CD4-positive, CD25-positive, alpha-beta regulatory T cell (primary cell): Measurements from ENCODE around the gene HINT1. TPM values are rescaled to one million over a fixed set of nuclear protein-coding genes. Genes with fewer than 3 reads are reported as not detected.
"Not testable (repeated sequence)": the region's sequence is repeated elsewhere in the genome, so short reads cannot be mapped to it uniquely, and the experiment has no call there.

Source experiments
- ATAC-seq, 2 donors: fragments of 150-1000 bp; cut with Tn5 transposase; one replicate each; pipeline ENCODE4 v1.10.0; 2021; ENCODE audit warnings: low read depth in 2 of 2, moderate number of reproducible peaks in 2 of 2, moderate library complexity in 1 of 2
- DNase-seq, 3 donors: peaks; one replicate each; pipeline versions ENCODE4 v3.0.0 to v3.0.0-alpha.2; 2012 to 2022; ENCODE audit warnings: mixed read lengths in 1 of 3
- H3K27ac ChIP-seq: one replicate; pipeline ENCODE4 v1.7.0; 2013; ENCODE audit warnings: mild to moderate bottlenecking, low read length; ENCODE audit not compliant: insufficient read depth, poor library complexity, severe bottlenecking
- H3K27me3 ChIP-seq: one replicate; pipeline ENCODE4 v1.7.0; 2013; ENCODE audit warnings: low read length; ENCODE audit not compliant: control insufficient read depth, insufficient read depth
- H3K36me3 ChIP-seq: one replicate; pipeline ENCODE4 v1.7.0; 2013; ENCODE audit warnings: mild to moderate bottlenecking, low read length, moderate library complexity; ENCODE audit not compliant: control insufficient read depth, insufficient read depth
- H3K4me1 ChIP-seq: 2 replicates; pipeline ENCODE4 v1.7.0; 2013; ENCODE audit warnings: mild to moderate bottlenecking, low read length; ENCODE audit not compliant: insufficient read depth, control insufficient read depth, poor library complexity, severe bottlenecking
- H3K4me3 ChIP-seq: one replicate; pipeline ENCODE4 v1.7.0; 2013; ENCODE audit warnings: low read depth, mild to moderate bottlenecking, low read length, moderate library complexity
- H3K9me3 ChIP-seq, 2 experiments: 1 replicate in 1 of 2; 2 replicates in 1 of 2; pipeline ENCODE4 v1.7.0; 2013; ENCODE audit warnings: low read length in 2 of 2, mild to moderate bottlenecking in 1 of 2, moderate library complexity in 1 of 2; ENCODE audit not compliant: control insufficient read depth in 2 of 2
- H3K27ac Mint-ChIP-seq, 3 donors: one replicate each; pipeline ENCODE4 v1.8.0; 2020 to 2022; ENCODE audit warnings: mild to moderate bottlenecking in 3 of 3, mixed read lengths in 3 of 3, moderate library complexity in 2 of 3
- H3K27me3 Mint-ChIP-seq: one replicate; pipeline ENCODE4 v1.8.0; 2022; ENCODE audit warnings: mild to moderate bottlenecking, mixed read lengths
- H3K36me3 Mint-ChIP-seq: one replicate; pipeline ENCODE4 v1.8.0; 2020; ENCODE audit warnings: mixed read lengths
- H3K4me1 Mint-ChIP-seq, 4 donors: one replicate each; pipeline ENCODE4 v1.8.0; 2020 to 2022; ENCODE audit warnings: mixed read lengths in 4 of 4, mild to moderate bottlenecking in 1 of 4
- H3K4me3 Mint-ChIP-seq, 4 donors: one replicate each; pipeline ENCODE4 v1.8.0; 2020 to 2022; ENCODE audit warnings: mild to moderate bottlenecking in 4 of 4, mixed read lengths in 4 of 4, moderate library complexity in 3 of 4
- H3K9me3 Mint-ChIP-seq, 7 donors: one replicate each; pipeline ENCODE4 v1.8.0; 2020 to 2022; ENCODE audit warnings: mixed read lengths in 7 of 7, mild to moderate bottlenecking in 3 of 7, moderate library complexity in 2 of 7
- polyA plus RNA-seq, 4 donors: library from polyadenylated mRNA; unstranded; fragments of 300-500 nt; fragmentation: Illumina TruSeq; gene quantifications; one replicate each; pipeline ENCODE4 v1.2.3, GENCODE V29; 2021
- total RNA-seq: library from RNA; stranded (reverse); gene quantifications from one replicate; pipeline ENCODE4 v1.2.3, GENCODE V29; 2022

HINT1 gene
- total and polyA plus RNA-seq, 5 donors from 2014 or later = 222 to 440 (median 392) TPM

DNA sequence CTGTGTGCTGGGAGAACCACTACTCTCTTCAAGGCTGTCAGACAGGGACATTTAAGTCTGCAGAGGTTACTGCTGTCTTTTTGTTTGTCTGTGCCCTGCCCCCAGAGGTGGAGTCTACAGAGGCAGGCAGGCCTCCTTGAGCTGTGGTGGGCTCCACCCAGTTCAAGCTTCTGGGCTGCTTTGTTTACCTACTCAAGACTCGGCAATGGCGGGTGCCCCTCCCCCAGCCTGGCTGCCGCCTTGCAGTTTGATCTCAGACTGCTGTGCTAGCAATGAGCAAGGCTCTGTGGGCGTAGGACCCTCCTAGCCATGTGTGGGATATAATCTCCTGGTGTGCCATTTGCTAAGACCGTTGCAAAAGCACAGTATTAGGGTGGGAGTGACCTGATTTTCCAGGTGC lies 26.6 kb downstream of the HINT1 start:
- H3K4me1 Mint-ChIP-seq = peaks cover 5 to 23% (median 12%) of the 10 kb centered on the region in 4 donors
- DNase-seq = peak in 2 of 3 donors; percentile 24 to 39
- H3K4me1 ChIP-seq, H3K27ac ChIP-seq, H3K36me3 Mint-ChIP-seq, H3K27me3 ChIP-seq, H3K4me3 ChIP-seq, H3K36me3 ChIP-seq, H3K9me3 ChIP-seq, ATAC-seq: not testable (repeated sequence)
- peak overlapping the region in 1 of 4 donors; percentile 51 for H3K4me3 Mint-ChIP-seq
- H3K27ac Mint-ChIP-seq = peak overlapping the region in 2 of 3 donors; percentile 20 to 64
- peaks cover 0 to 15% (median 4%) of the 10 kb centered on the region in 7 donors for H3K9me3 Mint-ChIP-seq
- peaks cover 21% of the 10 kb centered on the region for H3K27me3 Mint-ChIP-seq

DNA sequence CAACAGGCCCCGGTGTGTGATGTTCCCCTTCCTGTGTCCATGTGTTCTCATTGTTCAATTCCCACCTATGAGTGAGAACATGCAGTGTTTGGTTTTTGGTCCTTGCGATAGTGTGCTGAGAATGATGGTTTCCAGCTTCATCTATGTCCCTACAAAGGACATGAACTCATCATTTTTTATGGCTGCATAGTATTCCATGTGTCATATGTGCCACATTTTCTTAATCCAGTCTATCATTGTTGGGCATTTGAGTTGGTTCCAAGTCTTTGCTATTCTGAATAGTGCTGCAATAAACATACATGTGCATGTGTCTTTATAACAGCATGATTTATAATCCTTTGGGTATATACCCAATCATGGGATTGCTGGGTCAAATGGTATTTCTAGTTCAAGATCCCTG lies 32.0 kb downstream of the HINT1 start:
- H3K4me1 ChIP-seq, H3K9me3 ChIP-seq, H3K4me3 Mint-ChIP-seq, H3K36me3 Mint-ChIP-seq, H3K27ac ChIP-seq, H3K4me3 ChIP-seq, H3K27me3 ChIP-seq, DNase-seq, ATAC-seq, H3K36me3 ChIP-seq, H3K27ac Mint-ChIP-seq: not testable (repeated sequence)
- Mint-ChIP-seq H3K9me3 (peaks cover 0 to 18% (median 4%) of the 10 kb centered on the region in 7 donors), H3K4me1 (peaks cover 0 to 13% (median 5%) of the 10 kb centered on the region in 4 donors), H3K27me3 (peaks cover 18% of the 10 kb centered on the region)

DNA sequence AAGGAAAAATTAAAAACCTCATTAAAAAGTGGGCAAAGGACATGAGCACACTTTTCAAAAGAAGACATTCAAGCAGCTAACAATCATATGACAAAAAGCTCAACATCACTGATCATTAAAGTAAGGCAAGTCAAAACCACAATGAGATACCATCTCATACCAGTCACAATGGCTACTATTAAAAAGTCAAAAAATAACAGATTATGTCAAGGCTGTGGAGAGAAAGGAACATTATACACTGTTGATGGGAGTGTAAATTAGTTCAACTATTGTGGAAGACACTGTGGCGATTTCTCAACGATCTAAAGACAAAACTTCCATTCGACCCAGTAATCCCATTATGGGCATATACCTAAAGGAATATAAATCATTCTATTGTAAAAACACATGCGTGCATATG lies 35.8 kb downstream of the HINT1 start:
- no peak overlapping the region for H3K4me3 Mint-ChIP-seq

DNA sequence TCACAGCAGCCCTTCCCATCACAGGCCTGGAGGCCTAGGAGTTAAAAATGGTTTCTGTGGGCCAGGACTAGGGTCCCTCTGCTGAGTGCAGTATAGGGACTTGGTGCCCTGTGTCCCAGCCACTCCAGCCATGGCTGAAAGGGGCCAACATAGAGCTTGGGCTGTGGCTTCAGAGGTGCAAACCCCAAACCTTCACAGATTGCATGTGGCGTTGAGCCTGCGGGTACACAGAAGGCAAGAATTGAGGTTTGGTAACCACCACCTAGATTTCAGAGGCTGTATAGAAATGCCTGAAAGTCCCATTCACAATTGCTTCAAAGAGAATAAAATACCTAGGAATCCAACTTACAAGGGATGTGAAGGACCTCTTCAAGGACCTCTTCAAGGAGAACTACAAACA lies 37.8 kb downstream of the HINT1 start:
- not testable (repeated sequence) for H3K27me3 ChIP-seq, H3K4me1 Mint-ChIP-seq, DNase-seq, ATAC-seq, H3K27ac ChIP-seq, H3K36me3 Mint-ChIP-seq, H3K9me3 ChIP-seq, H3K27ac Mint-ChIP-seq, H3K36me3 ChIP-seq, H3K4me3 Mint-ChIP-seq, H3K4me3 ChIP-seq, H3K4me1 ChIP-seq
- peaks cover 0 to 15% (median 10%) of the 10 kb centered on the region in 7 donors for H3K9me3 Mint-ChIP-seq
- peaks cover 16% of the 10 kb centered on the region for H3K27me3 Mint-ChIP-seq

More for the DNA sequence above, 35.8 kb downstream of the HINT1 start:
- H3K27ac ChIP-seq = no peak overlapping the region
- no peak overlapping the region for H3K27ac Mint-ChIP-seq
- no peak for ATAC-seq
- H3K9me3 ChIP-seq = peaks cover 0 to 2% of the 10 kb centered on the region in 2 experiments
- DNase-seq = no peak
- no peaks in the 10 kb centered on the region for H3K27me3 ChIP-seq
- peaks cover 0 to 16% (median 8%) of the 10 kb centered on the region in 7 donors for H3K9me3 Mint-ChIP-seq
- no peaks in the 10 kb centered on the region for H3K36me3 Mint-ChIP-seq
- peaks cover 10% of the 10 kb centered on the region for H3K27me3 Mint-ChIP-seq
- no peaks in the 10 kb centered on the region for H3K4me1 Mint-ChIP-seq
- no peaks in the 10 kb centered on the region for H3K4me1 ChIP-seq
- no peaks in the 10 kb centered on the region for H3K36me3 ChIP-seq
- no peak overlapping the region for H3K4me3 ChIP-seq

DNA sequence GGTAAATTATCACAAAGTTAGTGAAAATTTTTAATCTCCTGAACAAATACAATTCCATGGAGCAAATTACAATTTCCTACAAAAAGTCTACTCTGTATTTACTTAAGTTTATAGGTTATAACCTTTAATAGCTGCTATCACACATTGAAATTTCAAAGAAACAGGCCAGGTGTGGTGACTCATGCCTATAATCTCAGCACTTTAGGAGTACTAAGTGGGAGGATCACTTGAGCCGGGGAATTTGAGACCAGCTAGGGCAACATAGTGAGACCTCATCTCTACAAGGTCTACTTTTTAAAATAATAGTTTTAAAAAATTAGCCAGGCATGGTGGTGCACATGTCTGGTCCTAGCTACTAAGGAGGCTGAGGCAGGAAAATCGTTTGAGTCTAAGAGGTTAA lies 50.3 kb downstream of the HINT1 start:
- Mint-ChIP-seq H3K4me1 (peaks cover 1 to 4% (median 2%) of the 10 kb centered on the region in 4 donors), H3K27me3 (peaks cover 16% of the 10 kb centered on the region), H3K4me3 (no peak overlapping the region), H3K27ac (no peak overlapping the region), H3K9me3 (peaks cover 0 to 5% (median 0%) of the 10 kb centered on the region in 7 donors), H3K36me3 (no peaks in the 10 kb centered on the region)
- H3K27me3 ChIP-seq = no peaks in the 10 kb centered on the region
- H3K4me3 ChIP-seq = no peak overlapping the region
- H3K27ac ChIP-seq = no peak overlapping the region
- no peak for DNase-seq
- no peaks in the 10 kb centered on the region for H3K4me1 ChIP-seq
- H3K36me3 ChIP-seq = no peaks in the 10 kb centered on the region
- ATAC-seq = no peak
- no peaks in the 10 kb centered on the region for H3K9me3 ChIP-seq

DNA sequence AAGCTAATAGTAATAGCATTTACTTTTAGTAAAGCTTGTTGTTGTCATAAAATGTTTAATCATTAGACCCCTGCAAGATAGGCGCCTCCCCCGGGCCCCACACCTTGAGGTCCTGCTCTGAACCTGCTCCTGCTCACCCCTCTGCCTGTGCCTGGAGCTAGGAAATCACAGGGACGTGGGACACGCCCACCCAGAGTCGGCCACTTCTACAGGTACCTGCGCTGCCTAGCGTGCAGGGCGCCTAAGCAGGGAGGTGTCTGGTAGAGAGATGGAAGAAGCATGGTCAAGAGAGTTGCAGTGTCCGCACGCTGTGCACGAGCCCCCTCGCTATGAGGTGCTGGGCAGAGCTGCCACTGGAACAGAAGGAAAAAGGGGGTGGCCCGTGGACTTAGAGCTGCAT lies 52.6 kb downstream of the HINT1 start:
- Mint-ChIP-seq H3K4me3 (no peak overlapping the region), H3K9me3 (no peaks in the 10 kb centered on the region), H3K36me3 (no peaks in the 10 kb centered on the region), H3K27ac (no peak overlapping the region), H3K27me3 (peaks cover 17% of the 10 kb centered on the region), H3K4me1 (peaks cover 3 to 5% (median 4%) of the 10 kb centered on the region in 4 donors)
- H3K9me3 ChIP-seq = no peaks in the 10 kb centered on the region
- H3K27me3 ChIP-seq = no peaks in the 10 kb centered on the region
- H3K36me3 ChIP-seq = no peaks in the 10 kb centered on the region
- ATAC-seq (no peak), DNase-seq (no peak)
- no peak overlapping the region for H3K4me3 ChIP-seq
- no peak overlapping the region for H3K27ac ChIP-seq
- H3K4me1 ChIP-seq = no peaks in the 10 kb centered on the region

DNA sequence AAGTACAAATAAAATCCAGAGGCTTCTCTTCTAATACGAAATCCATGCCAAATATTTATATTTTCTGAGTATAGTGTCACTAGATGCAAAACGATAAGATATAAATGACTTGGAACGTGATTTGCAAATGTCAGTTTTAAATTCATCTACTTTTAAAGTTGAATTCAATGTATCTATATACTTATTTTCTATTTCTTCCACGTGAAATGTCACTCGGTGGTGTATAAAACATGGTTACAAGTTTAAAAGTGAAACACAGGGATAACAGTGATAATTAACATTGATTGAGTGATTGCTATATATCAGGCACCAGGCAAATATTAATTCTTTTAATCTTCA lies 54.8 kb downstream of the HINT1 start:
- Histone ChIP-seq H3K4me1 (no peaks in the 10 kb centered on the region), H3K9me3 (no peaks in the 10 kb centered on the region), H3K4me3 (no peak overlapping the region), H3K27ac (no peak overlapping the region), H3K36me3 (no peaks in the 10 kb centered on the region), H3K27me3 (no peaks in the 10 kb centered on the region)
- H3K27ac Mint-ChIP-seq = no peak overlapping the region
- ATAC-seq = no peak
- no peaks in the 10 kb centered on the region for H3K36me3 Mint-ChIP-seq
- H3K4me1 Mint-ChIP-seq = peaks cover 3 to 9% (median 4%) of the 10 kb centered on the region in 4 donors
- no peaks in the 10 kb centered on the region for H3K9me3 Mint-ChIP-seq
- peaks cover 13% of the 10 kb centered on the region for H3K27me3 Mint-ChIP-seq
- DNase-seq = no peak
- H3K4me3 Mint-ChIP-seq = no peak overlapping the region

DNA sequence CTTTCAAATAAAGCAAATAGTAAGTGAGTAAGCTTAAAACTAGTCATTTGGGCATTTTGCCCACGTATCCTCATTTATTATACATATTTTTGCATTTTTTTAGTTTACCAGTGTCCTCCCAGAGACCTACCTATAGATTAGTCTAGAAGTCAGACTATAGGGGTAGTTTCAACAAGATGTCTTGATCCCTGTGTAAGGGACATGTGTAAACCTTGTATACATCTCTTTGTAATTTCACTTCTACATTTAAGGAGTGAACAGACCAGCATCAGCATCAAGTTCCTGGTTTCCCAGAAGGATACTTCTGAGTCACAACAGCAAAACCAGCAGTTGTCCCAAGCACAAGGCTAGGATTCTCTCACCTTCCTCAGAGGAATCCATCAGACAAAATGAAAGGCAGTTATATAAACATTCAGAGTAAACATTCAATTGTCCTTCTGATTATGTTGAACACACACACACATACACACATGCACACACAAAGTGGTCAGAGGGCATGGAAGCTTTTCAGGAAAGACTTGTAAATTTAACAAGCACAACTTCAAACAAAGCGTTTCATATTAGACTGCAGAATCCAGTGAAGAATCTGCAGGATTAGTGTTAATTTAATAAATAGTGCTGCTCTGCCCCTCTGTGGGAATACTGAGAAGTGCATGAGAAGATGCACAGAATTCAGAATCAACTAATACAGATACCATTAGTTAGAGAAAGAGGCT lies 55.4 kb downstream of the HINT1 start:
- Histone ChIP-seq H3K9me3 (no peaks in the 10 kb centered on the region), H3K36me3 (no peaks in the 10 kb centered on the region), H3K27me3 (no peaks in the 10 kb centered on the region), H3K27ac (no peak overlapping the region), H3K4me1 (no peaks in the 10 kb centered on the region), H3K4me3 (no peak overlapping the region)
- peak; percentile 56 to 68 for ATAC-seq
- Mint-ChIP-seq H3K27ac (no peak overlapping the region), H3K36me3 (no peaks in the 10 kb centered on the region), H3K4me1 (peaks cover 3 to 9% (median 4%) of the 10 kb centered on the region in 4 donors), H3K27me3 (peaks cover 13% of the 10 kb centered on the region), H3K4me3 (no peak overlapping the region), H3K9me3 (no peaks in the 10 kb centered on the region)
- peak; percentile 3 to 63 (median 52) for DNase-seq
